ENCODE measurements around the gene CDCP1. TPM values are rescaled to one million over a fixed set of nuclear protein-coding genes. Genes with fewer than 3 reads are reported as not detected.

CDCP1 gene
- total and polyA plus RNA-seq, 4 donors, result 0.44 to 0.99 (median 0.46) TPM

DNA sequence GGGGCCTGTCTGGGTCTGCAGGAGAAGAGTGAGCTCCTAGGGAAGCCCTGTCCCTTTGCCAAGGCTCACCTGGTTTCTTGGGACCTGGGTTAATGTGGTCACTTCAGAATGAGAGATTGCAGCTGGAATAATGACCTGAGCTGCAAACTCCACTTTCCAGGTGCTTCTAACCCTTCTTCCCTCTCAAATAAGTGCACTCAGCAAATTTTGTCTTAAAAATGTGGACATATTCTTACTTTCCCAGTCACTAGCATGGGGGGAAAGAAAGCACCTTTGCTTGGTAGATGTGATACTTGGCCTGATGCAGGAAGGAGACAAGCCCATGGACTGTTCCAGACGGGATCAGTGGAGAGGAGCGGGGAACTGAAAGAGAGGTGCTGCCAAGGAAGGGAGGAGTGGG lies 38.9 kb upstream of the CDCP1 start:
- H3K36me3 ChIP-seq (ENCODE audit: control insufficient read depth, insufficient read depth, low read length), result no peaks in the 10 kb centered on the region
- no peak for DNase-seq (ENCODE audit: low read depth in 4 of 6, low spot score in 6 of 6)
- no peak overlapping the region for H3K27ac ChIP-seq (ENCODE audit: low read depth, low read length)
- no peak overlapping the region for H3K4me3 ChIP-seq (ENCODE audit: low read depth, low read length)
- H3K4me1 ChIP-seq (ENCODE audit: control insufficient read depth, insufficient read depth, low read length), result no peaks in the 10 kb centered on the region
- no peaks in the 10 kb centered on the region for H3K9me3 ChIP-seq (ENCODE audit: control insufficient read depth, insufficient read depth, low read length)
- 71% methylated on average over 1 of the region's 2 CpGs for WGBS (ENCODE audit: insufficient coverage)
- no peaks in the 10 kb centered on the region for H3K27me3 ChIP-seq (ENCODE audit: control insufficient read depth, insufficient read depth, low read length)

- H3K36me3 ChIP-seq (ENCODE audit: control insufficient read depth, insufficient read depth, low read length), result no peaks in the 10 kb centered on the region
- no peaks in the 10 kb centered on the region for H3K4me1 ChIP-seq (ENCODE audit: control insufficient read depth, insufficient read depth, low read length)
- WGBS (ENCODE audit: insufficient coverage), result 80% methylated on average over 6 of the region's 7 CpGs
- no peak overlapping the region for H3K4me3 ChIP-seq (ENCODE audit: low read depth, low read length)
- H3K27me3 ChIP-seq (ENCODE audit: control insufficient read depth, insufficient read depth, low read length), result no peaks in the 10 kb centered on the region
- no peak for DNase-seq (ENCODE audit: low read depth in 4 of 6, low spot score in 6 of 6)
- no peak overlapping the region for H3K27ac ChIP-seq (ENCODE audit: low read depth, low read length)
- H3K9me3 ChIP-seq (ENCODE audit: control insufficient read depth, insufficient read depth, low read length), result no peaks in the 10 kb centered on the region
These were observed 37.7 kb upstream of the CDCP1 start for GRCh38 chr3:45183872-45184262.

DNA sequence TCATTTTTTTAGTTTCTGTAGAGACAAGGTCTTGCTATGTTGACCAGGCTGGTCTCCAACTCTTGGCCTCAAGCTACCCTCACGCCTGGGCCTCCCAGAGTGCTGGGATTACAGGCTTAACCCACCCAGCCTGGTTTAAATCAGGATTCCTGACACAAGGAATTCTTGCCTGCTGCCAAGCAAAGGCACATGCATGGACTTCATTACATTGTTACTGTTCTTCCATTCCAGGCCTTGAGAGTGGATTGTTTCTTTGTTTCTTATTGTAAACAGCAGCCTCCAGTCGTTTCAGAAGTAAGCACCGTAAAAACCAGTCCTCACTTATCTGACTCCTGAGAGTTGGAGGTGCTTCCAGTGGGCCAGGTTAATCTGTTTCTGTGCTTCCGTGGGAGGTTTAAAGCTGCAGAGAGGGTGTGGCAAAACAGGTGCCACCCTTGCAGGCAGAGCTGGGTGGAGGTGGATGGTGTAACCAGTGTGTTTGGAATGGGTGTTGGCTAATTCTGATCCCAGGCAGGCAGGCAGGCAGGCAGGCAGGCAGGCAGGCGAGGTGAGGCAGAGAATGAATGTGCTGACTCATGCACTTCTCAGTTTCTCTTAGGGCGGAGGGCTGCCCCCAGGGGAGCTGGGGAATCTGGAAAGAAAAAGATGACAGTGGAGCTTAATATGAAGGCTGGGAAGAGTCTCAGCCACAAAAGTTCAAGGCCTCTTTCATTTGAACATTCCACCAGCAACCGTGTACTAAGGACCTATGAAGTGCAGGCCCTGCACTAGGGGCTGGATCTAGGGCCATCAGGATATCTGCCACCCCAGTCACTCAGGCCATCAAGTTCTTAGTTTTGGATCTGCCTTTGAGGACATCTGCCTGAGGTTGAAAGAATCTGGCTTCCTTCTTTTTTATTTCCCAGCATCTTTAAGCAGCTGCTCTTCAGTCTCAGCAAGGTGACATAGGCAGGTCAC lies 37.0 kb upstream of the CDCP1 start:
- no peaks in the 10 kb centered on the region for H3K9me3 ChIP-seq (ENCODE audit: control insufficient read depth, insufficient read depth, low read length)
- no peaks in the 10 kb centered on the region for H3K36me3 ChIP-seq (ENCODE audit: control insufficient read depth, insufficient read depth, low read length)
- no peak overlapping the region for H3K27ac ChIP-seq (ENCODE audit: low read depth, low read length)
- H3K27me3 ChIP-seq (ENCODE audit: control insufficient read depth, insufficient read depth, low read length), result no peaks in the 10 kb centered on the region
- H3K4me3 ChIP-seq (ENCODE audit: low read depth, low read length), result no peak overlapping the region
- H3K4me1 ChIP-seq (ENCODE audit: control insufficient read depth, insufficient read depth, low read length), result no peaks in the 10 kb centered on the region
- peak in 2 of 6 donors; percentile 16 to 26 for DNase-seq (ENCODE audit: low read depth in 4 of 6, low spot score in 6 of 6)
- 62% methylated on average over 5 of the region's 7 CpGs for WGBS (ENCODE audit: insufficient coverage)

- Histone ChIP-seq H3K4me3 (ENCODE audit: low read depth, low read length) (no peak overlapping the region), H3K9me3 (ENCODE audit: control insufficient read depth, insufficient read depth, low read length) (no peaks in the 10 kb centered on the region), H3K27ac (ENCODE audit: low read depth, low read length) (no peak overlapping the region), H3K27me3 (ENCODE audit: control insufficient read depth, insufficient read depth, low read length) (no peaks in the 10 kb centered on the region), H3K36me3 (ENCODE audit: control insufficient read depth, insufficient read depth, low read length) (no peaks in the 10 kb centered on the region), H3K4me1 (ENCODE audit: control insufficient read depth, insufficient read depth, low read length) (no peaks in the 10 kb centered on the region)
- no peak for DNase-seq (ENCODE audit: low read depth in 4 of 6, low spot score in 6 of 6)
- 79% methylated on average over 4 of the region's 5 CpGs for WGBS (ENCODE audit: insufficient coverage)
These were observed 35.3 kb upstream of the CDCP1 start for GRCh38 chr3:45181496-45181895.

DNA sequence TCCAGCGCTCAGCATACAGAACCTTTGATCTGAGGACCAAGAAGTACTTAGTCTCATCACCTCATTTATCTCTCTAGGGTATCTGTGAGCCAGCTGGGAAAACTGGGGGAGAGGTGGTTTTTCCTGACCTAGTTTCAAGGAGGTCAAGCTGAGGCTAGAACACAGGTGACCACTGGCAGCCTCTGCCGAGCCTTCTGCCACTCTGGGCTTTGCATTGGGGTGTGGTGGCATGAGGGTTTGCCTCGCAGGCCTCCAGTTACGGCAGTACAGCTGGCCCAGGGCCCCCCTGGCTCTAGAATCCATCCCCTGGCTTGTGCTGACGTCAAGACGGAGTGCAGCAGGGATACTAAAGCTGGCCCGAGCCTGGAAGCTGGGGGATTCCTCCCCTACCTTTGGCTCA lies 34.7 kb upstream of the CDCP1 start:
- Histone ChIP-seq H3K27ac (ENCODE audit: low read depth, low read length) (no peak overlapping the region), H3K36me3 (ENCODE audit: control insufficient read depth, insufficient read depth, low read length) (no peaks in the 10 kb centered on the region), H3K27me3 (ENCODE audit: control insufficient read depth, insufficient read depth, low read length) (no peaks in the 10 kb centered on the region), H3K4me1 (ENCODE audit: control insufficient read depth, insufficient read depth, low read length) (no peaks in the 10 kb centered on the region), H3K9me3 (ENCODE audit: control insufficient read depth, insufficient read depth, low read length) (no peaks in the 10 kb centered on the region), H3K4me3 (ENCODE audit: low read depth, low read length) (no peak overlapping the region)
- no peak for DNase-seq (ENCODE audit: low read depth in 4 of 6, low spot score in 6 of 6)
- WGBS (ENCODE audit: insufficient coverage), result 85% methylated on average over 6 of the region's 7 CpGs

DNA sequence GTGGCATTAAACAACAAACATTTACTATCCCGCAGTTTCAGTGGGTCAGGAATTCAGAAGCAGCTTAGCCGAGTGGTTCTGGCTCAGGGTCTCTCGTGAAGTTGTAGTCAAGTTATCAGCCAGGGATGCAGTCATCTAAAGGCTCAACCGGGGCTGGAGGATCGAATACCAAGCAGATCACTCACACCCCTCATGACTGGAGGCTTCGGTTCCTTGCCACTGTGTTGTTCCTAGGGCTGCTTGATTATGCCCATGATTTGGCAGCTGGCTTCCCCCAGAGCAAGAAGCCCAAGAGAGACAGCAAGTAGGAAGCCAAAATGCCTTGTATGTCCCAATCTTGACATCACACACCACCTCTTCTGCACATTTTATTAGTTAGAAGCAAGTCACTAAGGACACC lies 33.9 kb upstream of the CDCP1 start:
- H3K36me3 ChIP-seq (ENCODE audit: control insufficient read depth, insufficient read depth, low read length), result no peaks in the 10 kb centered on the region
- WGBS (ENCODE audit: insufficient coverage), result 62% methylated on average over 6 of the region's 6 CpGs

GRCh38 chr3:45179163-45179562 lies 33.0 kb upstream of the CDCP1 start:
- no peak for DNase-seq (ENCODE audit: low read depth in 4 of 6, low spot score in 6 of 6)
- Histone ChIP-seq H3K27ac (ENCODE audit: low read depth, low read length) (no peak overlapping the region), H3K27me3 (ENCODE audit: control insufficient read depth, insufficient read depth, low read length) (no peaks in the 10 kb centered on the region), H3K36me3 (ENCODE audit: control insufficient read depth, insufficient read depth, low read length) (no peaks in the 10 kb centered on the region), H3K9me3 (ENCODE audit: control insufficient read depth, insufficient read depth, low read length) (no peaks in the 10 kb centered on the region), H3K4me1 (ENCODE audit: control insufficient read depth, insufficient read depth, low read length) (no peaks in the 10 kb centered on the region), H3K4me3 (ENCODE audit: low read depth, low read length) (no peak overlapping the region)
- 79% methylated on average over 2 of the region's 3 CpGs for WGBS (ENCODE audit: insufficient coverage)

More for the DNA sequence above, 33.9 kb upstream of the CDCP1 start:
- no peaks in the 10 kb centered on the region for H3K4me1 ChIP-seq (ENCODE audit: control insufficient read depth, insufficient read depth, low read length)
- no peak for DNase-seq (ENCODE audit: low read depth in 4 of 6, low spot score in 6 of 6)
- no peaks in the 10 kb centered on the region for H3K9me3 ChIP-seq (ENCODE audit: control insufficient read depth, insufficient read depth, low read length)
- H3K27ac ChIP-seq (ENCODE audit: low read depth, low read length), result no peak overlapping the region
- H3K4me3 ChIP-seq (ENCODE audit: low read depth, low read length), result no peak overlapping the region
- no peaks in the 10 kb centered on the region for H3K27me3 ChIP-seq (ENCODE audit: control insufficient read depth, insufficient read depth, low read length)

GRCh38 chr3:45178183-45179023 lies 32.2 kb upstream of the CDCP1 start:
- Histone ChIP-seq H3K36me3 (ENCODE audit: control insufficient read depth, insufficient read depth, low read length) (no peaks in the 10 kb centered on the region), H3K27ac (ENCODE audit: low read depth, low read length) (no peak overlapping the region), H3K27me3 (ENCODE audit: control insufficient read depth, insufficient read depth, low read length) (no peaks in the 10 kb centered on the region), H3K9me3 (ENCODE audit: control insufficient read depth, insufficient read depth, low read length) (no peaks in the 10 kb centered on the region), H3K4me3 (ENCODE audit: low read depth, low read length) (no peak overlapping the region), H3K4me1 (ENCODE audit: control insufficient read depth, insufficient read depth, low read length) (no peaks in the 10 kb centered on the region)
- no peak for DNase-seq (ENCODE audit: low read depth in 4 of 6, low spot score in 6 of 6)
- 86% methylated on average over 13 of the region's 13 CpGs for WGBS (ENCODE audit: insufficient coverage)

GRCh38 chr3:45176912-45177311 lies 30.7 kb upstream of the CDCP1 start:
- H3K4me3 ChIP-seq (ENCODE audit: low read depth, low read length), result no peak overlapping the region
- no peaks in the 10 kb centered on the region for H3K27me3 ChIP-seq (ENCODE audit: control insufficient read depth, insufficient read depth, low read length)
- no CpG with 5 or more reads among the region's 4 CpGs for WGBS (ENCODE audit: insufficient coverage)
- H3K27ac ChIP-seq (ENCODE audit: low read depth, low read length), result no peak overlapping the region
- no peaks in the 10 kb centered on the region for H3K9me3 ChIP-seq (ENCODE audit: control insufficient read depth, insufficient read depth, low read length)
- H3K4me1 ChIP-seq (ENCODE audit: control insufficient read depth, insufficient read depth, low read length), result no peaks in the 10 kb centered on the region
- no peaks in the 10 kb centered on the region for H3K36me3 ChIP-seq (ENCODE audit: control insufficient read depth, insufficient read depth, low read length)
- DNase-seq (ENCODE audit: low read depth in 4 of 6, low spot score in 6 of 6), result no peak

All from spinal cord (tissue), 10 donors.